ENCODE results near the gene CYP4F11.

- TF ChIP-seq POLR2AphosphoS5 (IDR thresholded peaks at IDR 0.05; ENCODE audit: insufficient read depth, low read depth, low read length), result no peak
- TF ChIP-seq CTCF (IDR thresholded peaks at IDR 0.05; ENCODE audit: extremely low read depth in 1 of 2, insufficient read depth in 1 of 2, low read depth in 1 of 2, low read length in 2 of 2), result no peak
- TF ChIP-seq POLR2A (IDR thresholded peaks at IDR 0.05; ENCODE audit: low read depth, low read length), result no peak
- no peak for TF ChIP-seq MYC (IDR thresholded peaks at IDR 0.05; ENCODE audit: low read depth, low read length)
Observed at GRCh38 chr19:15948223-15949058, 14.1 kb upstream of the CYP4F11 start, which contains the start of gene OR10H4.

All from endothelial cell of umbilical vein (primary cell).